Thyroid gland (tissue), 4 donors: ENCODE results near the gene OTOR.

Experiments used
- CTCF ChIP-seq, 6 experiments: fragments of 200-600 bp in 3 of 6; fragments of 450-650 bp in 3 of 6; sonication (generic) in 3 of 6; IDR thresholded peaks; one replicate each; pipeline ENCODE4 v1.5.1; 2016 to 2019; ENCODE audit warnings: antibody characterized with exemption in 6 of 6, mild to moderate bottlenecking in 2 of 6, inconsistent platforms in 1 of 6, moderate library complexity in 1 of 6
- POLR2A ChIP-seq, 2 donors: fragments of 450-650 bp; IDR thresholded peaks; one replicate each; pipeline ENCODE4 v1.6.1; 2017; ENCODE audit warnings: antibody characterized with exemption in 2 of 2, mild to moderate bottlenecking in 2 of 2, moderate library complexity in 1 of 2

- no peak for TF ChIP-seq POLR2A (IDR thresholded peaks at IDR 0.05)
- TF ChIP-seq CTCF (IDR thresholded peaks at IDR 0.05) = no peak
These were observed 27.8 kb downstream of the OTOR start for GRCh38 chr20:16775961-16776360.
